ENCODE measurements around the gene SLC25A44. TPM values are rescaled to one million over a fixed set of nuclear protein-coding genes. Genes with fewer than 3 reads are reported as not detected.

SLC25A44 gene
- total RNA-seq, 2 experiments from 2014 or later, result 11.6 to 13.0 TPM

GRCh38 chr1:156194300-156194652 lies 372 bp downstream of the SLC25A44 start:
- H3K4me3 Mint-ChIP-seq, result peak overlapping the region; percentile 95
- intact Hi-C loops (cut with DNase I, micrococcal nuclease), result loop anchor here in 1 of 2 experiments (1.0 to 5.0 kb wide), 6 partner anchors 16 to 143 kb away; partner anchors contain the start of genes CCT3, LAMTOR2, SMG5 and TMEM79
- ChIA-PET CTCF (interaction anchor here (1.0 to 1.4 kb wide), 4 partner anchors 31 to 79 kb away, joined by 3 to 6 read pairs (median 4); no protein-coding TSS in a partner anchor), POLR2A (interaction anchor here (1.0 to 3.7 kb wide), 8 partner anchors 16 to 88 kb away, joined by 3 to 46 read pairs (median 4); partner anchors contain the start of genes PMF1 and SMG5)
- H3K4me3 ChIP-seq (ENCODE audit: low read length), result peak overlapping the region; percentile 91
- H3K4me1 Mint-ChIP-seq (ENCODE audit: low read depth), result peaks cover 45% of the 10 kb centered on the region
- H3K27ac ChIP-seq (ENCODE audit: low read depth in 1 of 2, low read length in 2 of 2), result peak overlapping the region; percentile 74 to 78
- no peaks in the 10 kb centered on the region for H3K9me3 Mint-ChIP-seq
- ATAC-seq (ENCODE audit: poor library complexity) (no peak), DNase-seq (no peak)
- H3K27me3 Mint-ChIP-seq, result no peaks in the 10 kb centered on the region
- no peaks in the 10 kb centered on the region for H3K9me3 ChIP-seq (ENCODE audit: control insufficient read depth in 1 of 2, insufficient read depth in 1 of 2, low read length in 2 of 2)
- peaks cover 36% of the 10 kb centered on the region for H3K36me3 Mint-ChIP-seq (ENCODE audit: low read depth)
- peak overlapping the region; percentile 84 for H3K27ac Mint-ChIP-seq
- no peaks in the 10 kb centered on the region for H3K27me3 ChIP-seq (ENCODE audit: control insufficient read depth in 1 of 2, insufficient read depth in 2 of 2, low read length in 2 of 2)
- peaks cover 43% of the 10 kb centered on the region for H3K4me1 ChIP-seq (ENCODE audit: insufficient read depth, low read length)
- TF ChIP-seq CTCF (IDR thresholded peaks at IDR 0.05), result no peak
- peaks cover 25% of the 10 kb centered on the region for H3K36me3 ChIP-seq (ENCODE audit: insufficient read depth, low read length)

GRCh38 chr1:156195853-156196252 lies 1.9 kb downstream of the SLC25A44 start:
- intact Hi-C loops (cut with DNase I, micrococcal nuclease), result no loop called here
- Mint-ChIP-seq H3K27me3 (no peaks in the 10 kb centered on the region), H3K36me3 (ENCODE audit: low read depth) (peaks cover 51% of the 10 kb centered on the region), H3K4me3 (peak overlapping the region; percentile 95), H3K27ac (no peak overlapping the region), H3K4me1 (ENCODE audit: low read depth) (peaks cover 58% of the 10 kb centered on the region), H3K9me3 (no peaks in the 10 kb centered on the region)
- CTCF ChIA-PET, result no interaction called here
- ATAC-seq (ENCODE audit: poor library complexity), result no peak
- Histone ChIP-seq H3K27me3 (ENCODE audit: control insufficient read depth in 1 of 2, insufficient read depth in 2 of 2, low read length in 2 of 2) (no peaks in the 10 kb centered on the region), H3K9me3 (ENCODE audit: control insufficient read depth in 1 of 2, insufficient read depth in 1 of 2, low read length in 2 of 2) (no peaks in the 10 kb centered on the region), H3K4me3 (ENCODE audit: low read length) (no peak overlapping the region), H3K27ac (ENCODE audit: low read depth in 1 of 2, low read length in 2 of 2) (no peak overlapping the region), H3K4me1 (ENCODE audit: insufficient read depth, low read length) (peaks cover 56% of the 10 kb centered on the region), H3K36me3 (ENCODE audit: insufficient read depth, low read length) (peaks cover 40% of the 10 kb centered on the region)
- no peak for DNase-seq
- POLR2A ChIA-PET, result interaction anchor here (3.7 kb wide), 1 partner anchor 17 kb away, joined by 46 read pairs; the partner anchor contains the start of gene PMF1
- no peak for TF ChIP-seq CTCF (IDR thresholded peaks at IDR 0.05)

- H3K27ac Mint-ChIP-seq, result no peak overlapping the region
These were observed 2.5 kb downstream of the SLC25A44 start for GRCh38 chr1:156196445-156196844.

More at GRCh38 chr1:156196445-156196844, 2.5 kb downstream of the SLC25A44 start:
- no peaks in the 10 kb centered on the region for H3K27me3 Mint-ChIP-seq
- peaks cover 51% of the 10 kb centered on the region for H3K36me3 Mint-ChIP-seq (ENCODE audit: low read depth)
- DNase-seq (no peak), ATAC-seq (ENCODE audit: poor library complexity) (no peak)
- Histone ChIP-seq H3K4me1 (ENCODE audit: insufficient read depth, low read length) (peaks cover 56% of the 10 kb centered on the region), H3K36me3 (ENCODE audit: insufficient read depth, low read length) (peaks cover 41% of the 10 kb centered on the region), H3K4me3 (ENCODE audit: low read length) (no peak overlapping the region), H3K9me3 (ENCODE audit: control insufficient read depth in 1 of 2, insufficient read depth in 1 of 2, low read length in 2 of 2) (no peaks in the 10 kb centered on the region), H3K27me3 (ENCODE audit: control insufficient read depth in 1 of 2, insufficient read depth in 2 of 2, low read length in 2 of 2) (no peaks in the 10 kb centered on the region), H3K27ac (ENCODE audit: low read depth in 1 of 2, low read length in 2 of 2) (no peak overlapping the region)
- peaks cover 58% of the 10 kb centered on the region for H3K4me1 Mint-ChIP-seq (ENCODE audit: low read depth)
- POLR2A ChIA-PET, result interaction anchor here (2.1 kb wide), 1 partner anchor 16 kb away, joined by 7 read pairs; the partner anchor contains the start of gene PMF1
- peak overlapping the region; percentile 95 for H3K4me3 Mint-ChIP-seq
- intact Hi-C loops (cut with DNase I, micrococcal nuclease), result no loop called here
- H3K9me3 Mint-ChIP-seq, result no peaks in the 10 kb centered on the region
- no peak for TF ChIP-seq CTCF (IDR thresholded peaks at IDR 0.05)
- CTCF ChIA-PET, result no interaction called here

Measured in CD4-positive, alpha-beta T cell (primary cell).